Measurements from ENCODE around the gene RNF151.
A peak's percentile ranks its signal among the peaks of the same experiment; 100 is the strongest.

Gene RNF151

GRCh38 chr16:1991588-1991947, 24.9 kb downstream of the RNF151 start:
- no peak for DNase-seq (ENCODE audit: low read depth)

GRCh38 chr16:1991948-1992703, 25.5 kb downstream of the RNF151 start:
- DNase-seq (ENCODE audit: low read depth): peak; percentile 82

- no peak for DNase-seq (ENCODE audit: low read depth)
These were observed 26.2 kb downstream of the RNF151 start for GRCh38 chr16:1992704-1993317.

DNA sequence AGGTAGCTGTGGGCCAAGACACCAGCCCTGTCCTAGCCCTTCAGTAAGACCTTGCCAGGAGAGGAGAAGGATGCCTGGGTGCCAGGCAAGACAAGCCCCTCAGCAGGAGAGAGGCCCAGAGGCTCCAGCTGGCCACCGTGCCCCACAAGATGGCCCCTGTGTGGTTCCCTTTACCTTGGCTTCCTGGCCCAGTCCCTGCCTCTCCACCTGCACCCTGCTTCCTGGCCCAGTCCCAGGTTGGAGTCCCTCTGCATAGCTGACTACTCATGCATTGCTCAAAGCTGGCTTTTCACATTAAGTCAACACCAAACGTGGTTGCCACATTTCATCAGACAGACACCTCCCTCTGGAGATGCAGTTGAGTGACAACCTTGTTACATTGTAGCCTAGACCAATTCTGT, 27.1 kb downstream of the RNF151 start:
- no peak for DNase-seq (ENCODE audit: low read depth)

GRCh38 chr16:1997494-1998359, 31.1 kb downstream of the RNF151 start:
- DNase-seq (ENCODE audit: low read depth): peak; percentile 87

GRCh38 chr16:1998360-1998835, 31.7 kb downstream of the RNF151 start:
- DNase-seq (ENCODE audit: low read depth): no peak

- DNase-seq (ENCODE audit: low read depth): no peak
These were observed 32.5 kb downstream of the RNF151 start for GRCh38 chr16:1998852-1999801.

- DNase-seq (ENCODE audit: low read depth): no peak
These were observed 33.3 kb downstream of the RNF151 start for GRCh38 chr16:1999866-2000514.

DNA sequence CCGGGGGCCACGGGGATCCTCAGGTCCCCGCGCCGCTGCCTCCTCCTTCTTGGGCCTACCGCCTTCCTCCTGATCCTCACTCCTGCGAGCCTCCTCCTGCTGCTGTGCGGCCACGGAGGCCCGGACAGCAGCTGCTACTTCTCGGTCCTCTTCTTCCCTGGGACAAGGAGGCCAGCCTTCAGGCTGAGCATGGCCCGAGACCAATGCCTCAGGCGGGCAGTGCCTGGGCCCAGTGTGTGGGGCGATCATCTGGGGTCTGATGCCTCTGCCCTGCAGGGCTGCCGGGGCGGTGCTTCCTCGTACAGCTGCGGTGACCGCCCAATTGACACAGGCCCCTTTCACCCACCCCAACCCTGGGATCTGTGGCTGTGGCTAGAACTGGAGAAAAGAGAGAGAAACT, 34.4 kb downstream of the RNF151 start:
- no peak for DNase-seq (ENCODE audit: low read depth)

GRCh38 chr16:2001456-2002355, 35.0 kb downstream of the RNF151 start:
- no peak for DNase-seq (ENCODE audit: low read depth)

- no peak for DNase-seq (ENCODE audit: low read depth)
These were observed 36.0 kb downstream of the RNF151 start for GRCh38 chr16:2002406-2003230.

DNA sequence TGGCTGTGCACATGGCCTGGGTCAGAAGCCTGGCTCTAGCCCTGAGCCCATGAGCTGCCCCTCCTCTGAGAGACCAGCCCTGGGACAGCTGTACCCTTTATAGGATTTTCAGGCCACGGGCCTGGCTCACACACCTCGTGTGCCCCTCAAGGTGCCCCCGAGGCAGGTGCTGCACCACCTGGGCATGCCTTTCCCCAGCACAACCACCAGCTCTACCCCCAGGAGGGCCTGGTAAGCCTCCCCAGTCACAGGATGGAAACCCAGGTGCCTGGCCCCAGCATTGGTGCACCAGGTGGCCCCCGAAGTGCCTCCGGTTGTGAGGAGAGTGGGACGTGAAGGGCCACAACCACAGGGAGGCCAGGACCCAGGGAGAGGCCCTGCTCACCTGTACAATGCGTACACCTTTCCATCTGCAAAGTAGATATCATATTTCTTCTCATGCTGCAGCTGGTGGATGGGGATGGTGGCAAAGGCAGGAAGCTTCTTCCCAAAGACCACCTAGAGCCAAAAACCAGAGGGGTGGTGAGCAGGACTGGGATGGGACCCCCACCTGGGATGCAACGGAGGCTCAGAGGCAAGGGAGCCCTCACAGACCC, 36.7 kb downstream of the RNF151 start:
- no peak for DNase-seq (ENCODE audit: low read depth)

DNA sequence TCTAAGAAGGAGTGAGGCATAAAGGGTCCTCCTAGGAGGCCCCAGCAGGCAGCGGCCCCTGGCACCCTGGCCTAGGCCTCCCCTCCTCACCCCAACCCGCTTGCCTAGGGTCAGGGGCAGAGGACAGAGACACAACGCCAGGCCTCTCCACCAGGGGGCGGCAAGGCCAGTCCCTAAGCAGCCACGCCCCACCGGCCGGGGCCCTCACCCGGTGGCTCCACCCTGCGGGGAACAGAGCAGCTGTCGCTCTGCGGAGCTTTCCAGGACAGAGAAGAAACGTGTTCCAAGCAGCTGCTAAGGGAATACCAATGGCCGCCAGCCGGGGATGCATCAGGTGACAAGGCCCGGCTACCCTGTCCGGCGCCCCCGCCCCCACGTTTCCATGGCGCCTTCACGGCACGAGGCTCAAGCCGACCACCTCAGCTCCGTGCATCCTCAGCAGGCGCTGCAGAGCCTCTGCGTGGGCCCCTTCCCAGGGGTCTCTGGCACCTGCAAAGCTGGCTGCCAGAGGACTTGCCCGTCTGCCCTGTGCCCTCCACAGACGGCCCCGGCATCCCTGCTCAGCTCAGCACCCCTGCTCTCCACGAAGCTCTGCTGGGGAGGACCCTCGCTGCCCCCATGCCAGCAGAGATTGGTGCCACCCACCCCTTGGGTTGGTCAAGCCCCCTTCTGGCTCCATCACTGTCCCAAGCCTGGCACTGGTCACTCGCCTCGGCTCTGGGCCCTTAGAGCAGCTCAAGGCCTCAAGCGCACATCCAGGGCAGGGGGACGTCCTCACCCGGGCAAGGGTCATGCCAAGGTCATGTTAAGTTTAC, 37.4 kb downstream of the RNF151 start:
- DNase-seq (ENCODE audit: low read depth): peak; percentile 77

- DNase-seq (ENCODE audit: low read depth): no peak
These were observed 38.3 kb downstream of the RNF151 start for GRCh38 chr16:2004795-2005517.

- DNase-seq (ENCODE audit: low read depth): no peak
These were observed 39.0 kb downstream of the RNF151 start for GRCh38 chr16:2005646-2006045.

DNA sequence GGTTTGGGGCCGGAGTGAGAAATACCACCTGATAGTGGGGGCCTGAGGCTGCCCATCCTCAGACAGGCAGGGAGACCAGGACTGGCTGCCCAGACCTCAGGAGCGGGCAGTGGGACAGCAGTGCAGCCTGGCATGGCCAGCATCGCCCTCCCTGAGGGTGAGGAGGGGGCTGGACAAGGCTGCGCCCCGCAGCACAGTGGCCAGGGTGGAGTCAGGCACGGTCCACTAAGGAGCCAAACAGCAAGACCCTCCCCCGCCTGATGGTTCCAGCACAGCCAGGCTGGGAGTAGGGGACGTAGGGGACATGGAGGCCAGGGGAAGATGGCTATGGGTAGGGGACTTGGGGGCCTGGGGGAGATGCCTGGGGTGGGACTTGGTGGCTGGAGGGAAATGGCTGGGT, 39.7 kb downstream of the RNF151 start:
- DNase-seq (ENCODE audit: low read depth): no peak

Measured in fibroblast of gingiva (primary cell).